IMR-90 (cell line): ENCODE measurements around the gene ZBP1. TPM values are rescaled to one million over a fixed set of nuclear protein-coding genes. Genes with fewer than 3 reads are reported as not detected.

Experiments used
- ATAC-seq: fragments of 200-7000 bp; cut with Tn5 transposase; 2 replicates; pipeline ENCODE4 v1.9.1; 2020; ENCODE audit warnings: low read depth, mild to moderate bottlenecking, moderate library complexity
- BruUV-seq: library from RNA; stranded (reverse); fragments of 400-500 nt; replicated peaks from 2 replicates; lab custom pipeline; 2021; lab: Mats Ljungman, UMichigan
- CTCF ChIA-PET: fragments of 300-600 bp; formaldehyde crosslinking; extraction: SDS; loops from one replicate; lab custom pipeline; 2021; ENCODE audit warnings: antibody characterized with exemption; lab: Yijun Ruan, JAX
- POLR2A ChIA-PET: fragments of 300-600 bp; sonication (Branson Sonifier 250); formaldehyde crosslinking; loops from one replicate; lab custom pipeline; 2022; ENCODE audit warnings: antibody characterized with exemption; ENCODE audit not compliant: unreplicated experiment; lab: Charles Lee
- DNase-seq: peaks from one replicate; pipeline ENCODE4 v3.0.0; 2013
- H2AFZ ChIP-seq: replicated peaks from 2 replicates; pipeline ENCODE3; 2013; ENCODE audit warnings: low read length, mild to moderate bottlenecking; ENCODE audit not compliant: poor library complexity
- H2AK5ac ChIP-seq: 2 replicates; pipeline ENCODE4 v1.6.1; 2013; ENCODE audit warnings: low read depth, low read length, inconsistent platforms
- H2AK9ac ChIP-seq: replicated peaks from 2 replicates; pipeline ENCODE3; 2013; ENCODE audit warnings: mild to moderate bottlenecking, low read depth, low read length, moderate library complexity; ENCODE audit not compliant: poor library complexity
- H2BK120ac ChIP-seq: 2 replicates; pipeline ENCODE4 v1.6.1; 2013; ENCODE audit warnings: low read depth, low read length, inconsistent platforms
- H2BK15ac ChIP-seq: 3 replicates; pipeline ENCODE4 v1.6.1; 2013; ENCODE audit warnings: low read depth, low read length, inconsistent platforms
- H2BK20ac ChIP-seq: 2 replicates; pipeline ENCODE4 v1.6.1; 2013; ENCODE audit warnings: low read depth, mild to moderate bottlenecking, inconsistent platforms, low read length, moderate library complexity
- H2BK5ac ChIP-seq: 2 replicates; pipeline ENCODE4 v1.6.1; 2013; ENCODE audit warnings: mild to moderate bottlenecking, low read depth, low read length, inconsistent platforms; ENCODE audit not compliant: poor library complexity, severe bottlenecking
- H3K14ac ChIP-seq: replicated peaks from 2 replicates; pipeline ENCODE4 v1.6.1; 2013; ENCODE audit warnings: low read depth, low read length, inconsistent platforms
- H3K18ac ChIP-seq: 2 replicates; pipeline ENCODE4 v1.6.1; 2013; ENCODE audit warnings: low read depth, low read length, control low read depth
- H3K23ac ChIP-seq: 2 replicates; pipeline ENCODE4 v1.6.1; 2013; ENCODE audit warnings: low read depth, low read length, inconsistent platforms
- H3K27ac ChIP-seq: 2 replicates; pipeline ENCODE4 v1.5.1; 2013; ENCODE audit warnings: mild to moderate bottlenecking, control low read depth, low read length; ENCODE audit not compliant: insufficient read depth
- H3K27me3 ChIP-seq: 2 replicates; pipeline ENCODE4 v1.6.1; 2013; ENCODE audit warnings: low read length; ENCODE audit not compliant: control insufficient read depth, insufficient read depth
- H3K36me3 ChIP-seq: 2 replicates; pipeline ENCODE4 v1.6.1; 2013; ENCODE audit warnings: low read length, mixed read lengths; ENCODE audit not compliant: control insufficient read depth, insufficient read depth
- H3K4ac ChIP-seq: 2 replicates; pipeline ENCODE4 v1.6.1; 2013; ENCODE audit warnings: low read depth, low read length, inconsistent platforms
- H3K4me1 ChIP-seq: 2 replicates; pipeline ENCODE4 v1.6.1; 2013; ENCODE audit warnings: low read length, mixed read lengths; ENCODE audit not compliant: control insufficient read depth, insufficient read depth
- H3K4me2 ChIP-seq: 2 replicates; pipeline ENCODE4 v1.6.1; 2013; ENCODE audit warnings: low read depth, mild to moderate bottlenecking, control low read depth, low read length, moderate library complexity
- H3K4me3 ChIP-seq: 2 replicates; pipeline ENCODE4 v1.5.1; 2013; ENCODE audit warnings: low read depth, mild to moderate bottlenecking, control low read depth, low read length, moderate library complexity; ENCODE audit not compliant: insufficient read depth
- H3K56ac ChIP-seq: 2 replicates; pipeline ENCODE4 v1.6.1; 2013; ENCODE audit warnings: low read length, inconsistent platforms; ENCODE audit not compliant: insufficient read depth; ENCODE audit errors: extremely low read depth
- H3K79me1 ChIP-seq, 2 experiments: 2 replicates each; pipeline ENCODE4 v1.6.1; 2013; ENCODE audit warnings: low read length in 2 of 2, inconsistent platforms in 1 of 2, low read depth in 1 of 2
- H3K9ac ChIP-seq: 2 replicates; pipeline ENCODE4 v1.6.1; 2013; ENCODE audit warnings: low read depth, low read length, control low read depth
- H3K9me1 ChIP-seq: 2 replicates; pipeline ENCODE4 v1.6.1; 2013; ENCODE audit warnings: low read length, inconsistent platforms; ENCODE audit not compliant: insufficient read depth
- H3K9me3 ChIP-seq: 2 replicates; pipeline ENCODE4 v1.6.1; 2013; ENCODE audit warnings: low read length; ENCODE audit not compliant: control insufficient read depth, insufficient read depth
- H4K20me1 ChIP-seq: 2 replicates; pipeline ENCODE4 v1.6.1; 2013; ENCODE audit warnings: low read length, inconsistent platforms; ENCODE audit not compliant: insufficient read depth
- H4K5ac ChIP-seq: 2 replicates; pipeline ENCODE4 v1.6.1; 2013; ENCODE audit warnings: mild to moderate bottlenecking, low read depth, low read length, control low read depth
- H4K8ac ChIP-seq, 2 experiments: 2 replicates each; pipeline ENCODE4 v1.6.1; 2013; ENCODE audit warnings: low read depth in 2 of 2, low read length in 2 of 2, control low read depth in 1 of 2, inconsistent platforms in 1 of 2
- H4K91ac ChIP-seq: 2 replicates; pipeline ENCODE4 v1.6.1; 2013; ENCODE audit warnings: low read depth, low read length, inconsistent platforms; ENCODE audit not compliant: insufficient read depth
- CHD1 ChIP-seq: IDR thresholded peaks from 2 replicates; pipeline ENCODE4 v1.6.1; 2012; ENCODE audit warnings: low read depth, low read length, improper control_type of control experiment
- FOS ChIP-seq: fragments of 150-350 bp; IDR thresholded peaks from 2 replicates; pipeline ENCODE4 v1.6.1; 2016; ENCODE audit warnings: low read depth, low read length
- MAZ ChIP-seq: IDR thresholded peaks from 2 replicates; pipeline ENCODE4 v1.6.1; 2012; ENCODE audit warnings: low read depth, mild to moderate bottlenecking, low read length, improper control_type of control experiment, moderate library complexity, borderline replicate concordance
- NFE2L2 ChIP-seq: fragments of 150-350 bp; IDR thresholded peaks from 2 replicates; pipeline ENCODE4 v1.6.1; 2016; ENCODE audit warnings: low read depth, mild to moderate bottlenecking, low read length
- POLR2A ChIP-seq: IDR thresholded peaks from 2 replicates; pipeline ENCODE4 v1.6.1; 2012; ENCODE audit warnings: mild to moderate bottlenecking, low read depth, low read length
- SMC3 ChIP-seq: fragments of 150-350 bp; IDR thresholded peaks from 2 replicates; pipeline ENCODE4 v1.6.1; 2016; ENCODE audit warnings: low read depth, mild to moderate bottlenecking, antibody characterized with exemption, low read length, moderate library complexity
- USF2 ChIP-seq: fragments of 150-350 bp; IDR thresholded peaks from 2 replicates; pipeline ENCODE4 v1.6.1; 2017; ENCODE audit warnings: mild to moderate bottlenecking, antibody characterized with exemption, low read length, low read depth
- WGBS, 2 experiments: methylation state at CpG; one replicate each; pipeline versions ENCODE4 v1.1.5 to v1.1.7; 2013; ENCODE audit warnings: missing lambda C conversion rate in 2 of 2; ENCODE audit not compliant: insufficient read length in 1 of 2; ENCODE audit errors: extremely low coverage in 2 of 2; 5-methylcytosine and 5-hydroxymethylcytosine counted together
- dilution Hi-C: fragments of 300-500 bp; cut with HindIII; formaldehyde crosslinking; loops from one replicate; pipeline ENCODE4 v1.14.3; 2018; ENCODE audit warnings: low sequenced_read_pairs; ENCODE audit not compliant: unreplicated experiment
- in situ Hi-C: fragments of 300-500 bp; cut with MboI; formaldehyde crosslinking; loops from 3 replicates; pipeline ENCODE4 v1.14.3; 2019; ENCODE audit warnings: low sequenced_read_pairs, inconsistent platforms, mixed read lengths
- intact Hi-C: fragments of 100-400 bp; cut with micrococcal nuclease; formaldehyde crosslinking; loops from 2 replicates; pipeline ENCODE4 v1.10.0; 2022
- polyA plus RNA-seq, 3 experiments: library from polyadenylated mRNA; depleted of rRNA; stranded (reverse); fragments of >200 nt; gene quantifications; 2 replicates each; pipeline ENCODE4 v1.2.3, GENCODE V29; 2012; ENCODE audit warnings: low replicate concordance in 1 of 3
- total RNA-seq: library from RNA; depleted of rRNA; stranded (reverse); fragments of >200 nt; gene quantifications from 2 replicates; pipeline ENCODE4 v1.2.3, GENCODE V29; 2012

Gene ZBP1
- total and polyA plus RNA-seq, 2 of the 4 experiments (the other 2 are of a cell fraction), result not detected

- no peak for DNase-seq
- Histone ChIP-seq H2AK9ac (no peak overlapping the region), H3K18ac (no peak overlapping the region), H3K14ac (no peak overlapping the region), H2BK5ac (no peak overlapping the region), H3K36me3 (no peaks in the 10 kb centered on the region), H3K4me2 (no peak overlapping the region), H3K27me3 (peaks cover 9% of the 10 kb centered on the region), H2BK15ac (no peak overlapping the region), H3K9me1 (no peaks in the 10 kb centered on the region), H2AK5ac (no peak overlapping the region), H3K4ac (no peak overlapping the region), H3K9ac (no peak overlapping the region), H3K79me1 (no peaks in the 10 kb centered on the region), H3K56ac (no peak overlapping the region), H4K5ac (no peak overlapping the region), H3K27ac (no peak overlapping the region), H2BK20ac (no peak overlapping the region), H4K20me1 (no peaks in the 10 kb centered on the region), H3K9me3 (peaks cover 3% of the 10 kb centered on the region; the same call in 1 of the 2 replicates), H2BK120ac (no peak overlapping the region), H3K23ac (no peak overlapping the region), H4K91ac (no peak overlapping the region), H3K4me1 (no peaks in the 10 kb centered on the region), H4K8ac (no peak overlapping the region), H2AFZ (no peak overlapping the region), H3K4me3 (no peak overlapping the region)
- dilution Hi-C loops, result no loop called here
- intact Hi-C loops, result no loop called here
- CTCF ChIA-PET, result interaction anchor here (0.6 kb wide), 1 partner anchor 1070 kb away, joined by 3 read pairs; no protein-coding TSS in a partner anchor
- WGBS, 2 experiments, result 74% methylated on average over 3 of the region's 11 CpGs; no CpG with 5 or more reads in 1 of the 2 experiments
- POLR2A ChIA-PET, result no interaction called here
- BruUV-seq, result no TSS peak
- ATAC-seq, result no peak
- TF ChIP-seq MAZ (no peak), NFE2L2 (no peak), POLR2A (no peak), USF2 (no peak), CHD1 (no peak), SMC3 (no peak), FOS (no peak)
- in situ Hi-C loops, result no loop called here
These were observed 773 bp upstream of the ZBP1 start for GRCh38 chr20:57620999-57621398.
